Neural cell (in vitro differentiated cells): ENCODE measurements around the gene MTX1. TPM values are rescaled to one million over a fixed set of nuclear protein-coding genes. Genes with fewer than 3 reads are reported as not detected.

Experiments used
- H2AFZ ChIP-seq: fragments of 200-600, 300-800 bp; sonication (generic), shearing (Covaris generic); 2 replicates; pipeline ENCODE4 v1.6.0; 2014; ENCODE audit warnings: low read depth, mild to moderate bottlenecking, antibody characterized with exemption, low read length, moderate library complexity
- H3F3A ChIP-seq: fragments of 200-600 bp; shearing (Covaris generic); 2 replicates; pipeline ENCODE4 v1.6.1; 2016; ENCODE audit warnings: mild to moderate bottlenecking, moderate library complexity, mixed read lengths, antibody characterized with exemption, low read length; ENCODE audit not compliant: insufficient read depth, poor library complexity, severe bottlenecking
- H3K27ac ChIP-seq: fragments of 200-600, 300-800 bp; sonication (generic), shearing (Covaris generic); 2 replicates; pipeline ENCODE4 v1.5.1; 2014; ENCODE audit warnings: mild to moderate bottlenecking, low read length, moderate library complexity
- H3K27me3 ChIP-seq: fragments of 300-800, 200-600 bp; sonication (generic), shearing (Covaris generic); 2 replicates; pipeline ENCODE4 v1.6.0; 2014; ENCODE audit warnings: mild to moderate bottlenecking, low read depth, low read length, moderate library complexity; ENCODE audit not compliant: insufficient read depth
- H3K36me3 ChIP-seq: fragments of 300-800, 200-600 bp; sonication (generic), shearing (Covaris generic); 2 replicates; pipeline ENCODE4 v1.5.1; 2014; ENCODE audit warnings: mild to moderate bottlenecking, antibody characterized with exemption, low read length, moderate library complexity; ENCODE audit not compliant: insufficient read depth
- H3K4me2 ChIP-seq: fragments of 300-800, 200-600 bp; sonication (generic), shearing (Covaris generic); 2 replicates; pipeline ENCODE4 v1.6.0; 2014; ENCODE audit warnings: mild to moderate bottlenecking, low read length
- H3K4me3 ChIP-seq: fragments of 300-800, 200-600 bp; sonication (generic), shearing (Covaris generic); 2 replicates; pipeline ENCODE4 v1.5.1; 2014; ENCODE audit warnings: mild to moderate bottlenecking, low read length, moderate library complexity
- H3K79me2 ChIP-seq: fragments of 200-600 bp; shearing (Covaris generic); replicated peaks from 2 replicates; pipeline ENCODE4 v1.6.0; 2014; ENCODE audit warnings: mild to moderate bottlenecking, low read length, moderate library complexity; ENCODE audit not compliant: insufficient read depth
- H3K9ac ChIP-seq: fragments of 300-800, 200-600 bp; sonication (generic), shearing (Covaris generic); 2 replicates; pipeline ENCODE4 v1.6.1; 2016; ENCODE audit warnings: mild to moderate bottlenecking, low read length, mixed read lengths
- H3K9me2 ChIP-seq: fragments of 200-600 bp; shearing (Covaris generic); 2 replicates; pipeline ENCODE4 v1.6.1; 2016; ENCODE audit warnings: mild to moderate bottlenecking, low read length, mixed read lengths; ENCODE audit not compliant: insufficient read depth
- H3K9me3 ChIP-seq: fragments of 200-600, 300-800 bp; sonication (generic), shearing (Covaris generic); 2 replicates; pipeline ENCODE4 v1.6.1; 2016; ENCODE audit warnings: mild to moderate bottlenecking, mixed run types, low read length, moderate library complexity, mixed read lengths
- H4K20me1 ChIP-seq: fragments of 200-600 bp; shearing (Covaris generic); 2 replicates; pipeline ENCODE4 v1.6.1; 2016; ENCODE audit warnings: mild to moderate bottlenecking, mixed run types; ENCODE audit not compliant: insufficient read depth
- EP300 ChIP-seq: fragments of 450-650 bp; conservative IDR thresholded peaks from 2 replicates; pipeline ENCODE4 v1.6.1; 2014; ENCODE audit warnings: antibody characterized with exemption, mild to moderate bottlenecking, moderate library complexity; ENCODE audit not compliant: poor library complexity, severe bottlenecking
- EZH2 ChIP-seq: fragments of 200-600, 300-800 bp; shearing (Covaris generic), sonication (generic); IDR thresholded peaks from 2 replicates; pipeline ENCODE4 v1.6.1; 2014; ENCODE audit warnings: antibody characterized with exemption, low read length, borderline replicate concordance, mild to moderate bottlenecking; ENCODE audit not compliant: insufficient read depth, poor library complexity, severe bottlenecking
- MXI1 ChIP-seq: fragments of 450-650 bp; conservative IDR thresholded peaks from 2 replicates; pipeline ENCODE4 v1.6.1; 2014; ENCODE audit warnings: antibody characterized with exemption, mild to moderate bottlenecking; ENCODE audit not compliant: poor library complexity, severe bottlenecking
- POLR2AphosphoS5 ChIP-seq: IDR thresholded peaks from 2 replicates; pipeline ENCODE4 v1.6.1; 2012
- RAD21 ChIP-seq: fragments of 450-650 bp; conservative IDR thresholded peaks from 2 replicates; pipeline ENCODE4 v1.6.1; 2014; ENCODE audit warnings: antibody characterized with exemption, mild to moderate bottlenecking, moderate library complexity
- REST ChIP-seq: IDR thresholded peaks from 2 replicates; pipeline ENCODE4 v1.6.1; 2012; ENCODE audit warnings: borderline replicate concordance
- SMC3 ChIP-seq: fragments of 450-650 bp; conservative IDR thresholded peaks from 2 replicates; pipeline ENCODE4 v1.6.1; 2014; ENCODE audit warnings: antibody characterized with exemption, mild to moderate bottlenecking, moderate library complexity; ENCODE audit not compliant: poor library complexity
- TAF1 ChIP-seq: IDR thresholded peaks from 2 replicates; pipeline ENCODE4 v1.6.1; 2012; ENCODE audit warnings: low read depth
- polyA plus RNA-seq: library from polyadenylated mRNA; depleted of rRNA; stranded (reverse); fragments of >200 nt; gene quantifications from 2 replicates; pipeline ENCODE4 v1.2.3, GENCODE V29; 2014
- TF ChIP-seq, protein P1 (sequence below): fragments of 450-650 bp; IDR thresholded peaks from 2 replicates; pipeline ENCODE4 v1.5.1; 2014; ENCODE audit warnings: antibody characterized with exemption, mild to moderate bottlenecking, moderate library complexity; ENCODE audit not compliant: poor library complexity, severe bottlenecking

Gene MTX1
- polyA plus RNA-seq, 1 donor from 2014 or later, result 55.0 TPM

GRCh38 chr1:155173478-155174323, 34.8 kb upstream of the MTX1 start, which contains the start of gene TRIM46:
Gene TRIM46, plus strand, starts transcription at chr1:155173849. Its CDS starts 118 bp downstream, at chr1:155173967.
- Histone ChIP-seq H3F3A (peaks cover 5% of the 10 kb centered on the region), H3K79me2 (peaks cover 37% of the 10 kb centered on the region), H3K9me3 (no peaks in the 10 kb centered on the region), H3K9me2 (no peaks in the 10 kb centered on the region), H3K27me3 (no peaks in the 10 kb centered on the region), H3K4me3 (peak within 1 kb of the TSS; percentile 93), H3K27ac (peak within 1 kb of the TSS; percentile 99), H2AFZ (peak within 1 kb of the TSS; percentile 85), H3K9ac (peak within 1 kb of the TSS; percentile 100), H3K4me2 (peak within 1 kb of the TSS; percentile 91), H3K36me3 (peaks cover 13% of the 10 kb centered on the region), H4K20me1 (no peaks in the 10 kb centered on the region)
- no peak for TF ChIP-seq SMC3
- peak; percentile 75 for TF ChIP-seq TAF1
- TF ChIP-seq EP300, result no peak
- no peak for TF ChIP-seq EZH2
- TF ChIP-seq REST, result peak; percentile 71
- TF ChIP-seq, protein P1, sequence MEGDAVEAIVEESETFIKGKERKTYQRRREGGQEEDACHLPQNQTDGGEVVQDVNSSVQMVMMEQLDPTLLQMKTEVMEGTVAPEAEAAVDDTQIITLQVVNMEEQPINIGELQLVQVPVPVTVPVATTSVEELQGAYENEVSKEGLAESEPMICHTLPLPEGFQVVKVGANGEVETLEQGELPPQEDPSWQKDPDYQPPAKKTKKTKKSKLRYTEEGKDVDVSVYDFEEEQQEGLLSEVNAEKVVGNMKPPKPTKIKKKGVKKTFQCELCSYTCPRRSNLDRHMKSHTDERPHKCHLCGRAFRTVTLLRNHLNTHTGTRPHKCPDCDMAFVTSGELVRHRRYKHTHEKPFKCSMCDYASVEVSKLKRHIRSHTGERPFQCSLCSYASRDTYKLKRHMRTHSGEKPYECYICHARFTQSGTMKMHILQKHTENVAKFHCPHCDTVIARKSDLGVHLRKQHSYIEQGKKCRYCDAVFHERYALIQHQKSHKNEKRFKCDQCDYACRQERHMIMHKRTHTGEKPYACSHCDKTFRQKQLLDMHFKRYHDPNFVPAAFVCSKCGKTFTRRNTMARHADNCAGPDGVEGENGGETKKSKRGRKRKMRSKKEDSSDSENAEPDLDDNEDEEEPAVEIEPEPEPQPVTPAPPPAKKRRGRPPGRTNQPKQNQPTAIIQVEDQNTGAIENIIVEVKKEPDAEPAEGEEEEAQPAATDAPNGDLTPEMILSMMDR, result no peak
- TF ChIP-seq MXI1, result peak; percentile 3
- TF ChIP-seq POLR2AphosphoS5, result peak; percentile 90
- TF ChIP-seq RAD21, result no peak

DNA sequence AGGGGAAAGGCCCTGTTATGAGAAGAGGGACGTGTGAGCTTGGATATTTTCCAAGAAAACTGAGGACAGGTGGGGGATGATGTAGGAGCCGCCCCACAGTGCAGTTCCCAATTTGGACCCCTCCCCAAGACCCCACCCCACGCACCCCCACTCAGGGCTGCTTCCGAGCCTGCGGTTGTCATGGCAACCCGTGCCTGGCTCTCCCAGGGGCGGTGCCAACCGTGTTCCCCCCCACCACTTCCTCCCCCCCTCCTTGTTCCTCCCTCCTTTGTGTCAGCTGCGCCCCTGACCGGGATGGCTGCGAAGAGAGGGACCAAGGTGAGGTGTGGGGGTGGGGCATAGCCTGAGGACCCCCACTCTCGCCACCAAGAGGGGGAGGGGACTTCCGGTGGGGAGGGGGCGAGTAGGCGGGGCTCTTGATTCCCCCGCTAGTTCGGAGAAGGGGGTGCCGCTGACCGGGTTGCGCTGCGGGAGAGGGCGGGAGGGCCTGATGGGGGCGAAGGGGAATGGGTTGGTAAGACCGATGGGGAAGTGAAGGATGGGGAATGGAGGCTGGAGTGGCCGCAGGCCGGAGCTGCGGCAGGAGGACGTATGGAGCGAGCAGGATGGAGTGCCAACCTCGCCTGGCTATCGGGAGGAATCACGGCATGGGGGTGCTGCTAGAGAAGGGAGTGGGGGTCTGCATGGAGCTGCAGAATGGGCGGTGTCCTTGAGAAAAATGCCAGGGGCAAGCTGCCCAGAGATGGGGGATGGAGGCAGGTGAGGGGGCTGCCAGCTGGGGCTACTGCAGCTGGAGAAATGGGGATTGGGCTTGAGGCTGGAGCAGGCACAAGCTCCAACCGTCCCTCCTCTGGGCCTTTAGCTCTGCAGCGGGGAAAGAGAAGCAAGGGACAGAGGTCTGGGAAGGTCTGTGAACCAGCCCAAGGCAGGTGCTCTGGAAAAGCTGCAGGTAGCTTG, 33.9 kb upstream of the MTX1 start:
- Histone ChIP-seq H3F3A (peaks cover 5% of the 10 kb centered on the region), H3K27me3 (no peaks in the 10 kb centered on the region), H4K20me1 (no peaks in the 10 kb centered on the region), H2AFZ (peak overlapping the region; percentile 65), H3K9ac (peak overlapping the region; percentile 100), H3K4me2 (peak overlapping the region; percentile 91), H3K9me3 (no peaks in the 10 kb centered on the region), H3K79me2 (peaks cover 37% of the 10 kb centered on the region), H3K27ac (peak overlapping the region; percentile 99), H3K9me2 (no peaks in the 10 kb centered on the region), H3K4me3 (peak overlapping the region; percentile 93), H3K36me3 (peaks cover 13% of the 10 kb centered on the region)
- TF ChIP-seq, protein P1, result no peak
- TF ChIP-seq EZH2 (no peak), SMC3 (no peak), TAF1 (peak; percentile 10), MXI1 (no peak), EP300 (no peak), POLR2AphosphoS5 (peak; percentile 86), RAD21 (no peak), REST (no peak)
